ENCODE measurements around the gene PRSS36. TPM values are rescaled to one million over a fixed set of nuclear protein-coding genes. Genes with fewer than 3 reads are reported as not detected.

Gene PRSS36
- total RNA-seq, 1 donor from 2014 or later = 0.60 TPM

- ATAC-seq (ENCODE audit: low read depth) (no peak), DNase-seq (no peak)
- no peak overlapping the region for H3K4me3 Mint-ChIP-seq
- H3K36me3 Mint-ChIP-seq (ENCODE audit: low read depth) = peaks cover 19% of the 10 kb centered on the region
- intact Hi-C loops (cut with micrococcal nuclease) = no loop called here
- TF ChIP-seq CTCF (IDR thresholded peaks at IDR 0.05) = no peak
- H3K9me3 Mint-ChIP-seq = no peaks in the 10 kb centered on the region
- POLR2A ChIA-PET = interaction anchor here (1.0 to 4.6 kb wide), 6 partner anchors 16 to 88 kb away, joined by 3 to 39 read pairs (median 7); partner anchors contain the start of genes FUS, KAT8, ZNF646 and ZNF668
- no peaks in the 10 kb centered on the region for H3K27me3 Mint-ChIP-seq
- CTCF ChIA-PET = no interaction called here
- peak overlapping the region; percentile 19 for H3K27ac Mint-ChIP-seq
- H3K4me1 Mint-ChIP-seq = peaks cover 25% of the 10 kb centered on the region
Observed at GRCh38 chr16:31092330-31092729, 57.5 kb downstream of the PRSS36 start.

GRCh38 chr16:31090540-31090939 is 59.3 kb downstream of the PRSS36 start:
- intact Hi-C loops (cut with micrococcal nuclease) = no loop called here
- no peak overlapping the region for H3K27ac Mint-ChIP-seq
- POLR2A ChIA-PET = interaction anchor here (1.1 kb wide), 1 partner anchor 17 kb away, joined by 3 read pairs; the partner anchor contains the start of gene ZNF668
- no peak for TF ChIP-seq CTCF (IDR thresholded peaks at IDR 0.05)
- CTCF ChIA-PET = no interaction called here
- no peak overlapping the region for H3K4me3 Mint-ChIP-seq
- H3K27me3 Mint-ChIP-seq = no peaks in the 10 kb centered on the region
- ATAC-seq (ENCODE audit: low read depth) (no peak), DNase-seq (no peak)
- peaks cover 25% of the 10 kb centered on the region for H3K36me3 Mint-ChIP-seq (ENCODE audit: low read depth)
- no peaks in the 10 kb centered on the region for H3K9me3 Mint-ChIP-seq
- H3K4me1 Mint-ChIP-seq = peaks cover 20% of the 10 kb centered on the region

- ChIA-PET CTCF (no interaction called here), POLR2A (no interaction called here)
- Mint-ChIP-seq H3K27me3 (no peaks in the 10 kb centered on the region), H3K36me3 (ENCODE audit: low read depth) (peaks cover 28% of the 10 kb centered on the region), H3K4me3 (no peak overlapping the region), H3K4me1 (peaks cover 7% of the 10 kb centered on the region), H3K9me3 (no peaks in the 10 kb centered on the region), H3K27ac (no peak overlapping the region)
- ATAC-seq (ENCODE audit: low read depth) (no peak), DNase-seq (no peak)
- intact Hi-C loops (cut with micrococcal nuclease) = no loop called here
- no peak for TF ChIP-seq CTCF (IDR thresholded peaks at IDR 0.05)
Observed at GRCh38 chr16:31089199-31089598, 60.7 kb downstream of the PRSS36 start.

Other genes with a start within 250 kb of the PRSS36 start
- 20.3 and 24.2 TPM in 2 replicates for gene FBXL19, start 226.5 kb downstream of the PRSS36 start, total RNA-seq
- gene ORAI3, start 201.0 kb downstream of the PRSS36 start, total RNA-seq = 25.1 and 30.6 TPM in 2 replicates
- 29.6 and 32.8 TPM in 2 replicates for gene SETD1A, start 192.3 kb downstream of the PRSS36 start, total RNA-seq
- gene HSD3B7, start 164.9 kb downstream of the PRSS36 start, total RNA-seq = 1.3 and 1.6 TPM in 2 replicates
- 1.2 and 1.6 TPM in 2 replicates for gene STX1B, start 139.4 kb downstream of the PRSS36 start, total RNA-seq
- gene STX4, start 116.5 kb downstream of the PRSS36 start, total RNA-seq = 106 and 107 TPM in 2 replicates
- 8.3 and 10.1 TPM in 2 replicates for gene ZNF668, start 75.8 kb downstream of the PRSS36 start, total RNA-seq
- 32.4 and 32.5 TPM in 2 replicates for gene ZNF646, start 75.6 kb downstream of the PRSS36 start, total RNA-seq
- 5.1 and 5.5 TPM in 2 replicates for gene PRSS53, start 61.1 kb downstream of the PRSS36 start, total RNA-seq
- gene VKORC1, start 55.3 kb downstream of the PRSS36 start, total RNA-seq = 38.7 and 41.9 TPM in 2 replicates
- 24.8 and 27.3 TPM in 2 replicates for gene BCKDK, start 41.7 kb downstream of the PRSS36 start, total RNA-seq
- 82.1 and 93.7 TPM in 2 replicates for gene KAT8, start 32.4 kb downstream of the PRSS36 start, total RNA-seq
- not detected in 2 replicates for gene PRSS8, start 14.3 kb downstream of the PRSS36 start, total RNA-seq
- 681 and 752 TPM in 2 replicates for gene FUS, start 30.1 kb upstream of the PRSS36 start, total RNA-seq
- gene PYCARD, start 52.7 kb upstream of the PRSS36 start, total RNA-seq = 21.7 and 27.8 TPM in 2 replicates
- 0.16 TPM in 1 of 2 replicates, not detected in the other for gene TRIM72, start 64.1 kb upstream of the PRSS36 start, total RNA-seq
- 0.27 TPM in 1 of 2 replicates, not detected in the other for gene PYDC1, start 67.1 kb upstream of the PRSS36 start, total RNA-seq
- gene ITGAM, start 109.9 kb upstream of the PRSS36 start, total RNA-seq = 40.6 and 44.6 TPM in 2 replicates
- gene ITGAX, start 205.1 kb upstream of the PRSS36 start, total RNA-seq = 81.9 and 100 TPM in 2 replicates
- 0.05 and 0.07 TPM in 2 replicates for gene ITGAD, start 243.3 kb upstream of the PRSS36 start, total RNA-seq

Measured in activated B cell treated with CpG ODN at 0.5 μM for 24 hours (primary cell).